Fibroblast of gingiva (primary cell): ENCODE data around the gene ACTC1.

ENCODE experiments used
- DNase-seq: peaks from one replicate; pipeline ENCODE4 v3.0.0-alpha.2; 2011; ENCODE audit warnings: low read depth

ACTC1 gene

GRCh38 chr15:34757262-34757661 is 38.1 kb downstream of the ACTC1 start:
- DNase-seq = no peak

GRCh38 chr15:34755419-34755773 is 40.0 kb downstream of the ACTC1 start:
- no peak for DNase-seq

DNA sequence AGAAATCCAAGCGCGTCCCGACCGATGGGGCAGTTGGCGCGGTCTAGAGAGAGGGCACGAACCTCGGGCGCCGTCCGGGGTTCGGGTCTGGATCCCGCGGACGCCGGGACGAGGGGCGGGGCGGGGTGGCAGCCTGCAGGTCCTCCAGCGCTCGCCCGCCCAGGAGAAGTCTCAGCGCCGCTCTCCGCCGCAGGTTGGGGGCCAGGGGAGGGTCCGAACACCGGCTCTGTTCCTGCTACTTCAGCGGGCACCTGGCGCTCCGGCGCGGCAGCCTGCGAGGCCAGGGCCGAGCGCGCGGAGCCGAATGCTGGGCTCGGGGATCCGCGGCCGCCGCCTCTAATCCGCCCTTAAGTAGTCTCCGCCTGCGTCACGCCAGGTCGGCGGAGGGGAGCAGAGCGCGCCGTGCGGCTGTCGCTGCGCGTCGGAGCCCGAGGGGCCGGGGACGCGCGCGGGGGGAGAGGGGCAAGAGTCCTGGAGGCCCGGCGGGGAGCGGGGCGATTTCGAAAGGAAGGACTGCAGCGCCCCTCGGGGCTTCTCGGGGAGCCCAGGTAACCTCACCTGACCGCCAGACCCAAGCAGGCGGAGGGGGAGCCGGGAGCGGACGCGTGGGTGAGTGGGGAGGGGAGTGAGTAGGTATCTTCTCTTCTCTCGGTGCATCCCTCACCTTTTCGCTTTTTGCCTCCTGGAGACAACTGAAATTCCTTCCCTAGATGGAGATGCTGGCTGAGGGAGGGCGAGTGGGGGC is 40.5 kb downstream of the ACTC1 start, which contains the start of gene GJD2:
TSS of gene GJD2 (minus strand) at position 325 of the 745 bp plus-strand sequence. CDS start 510 bp downstream, outside the sequence.
- DNase-seq = no peak

DNA sequence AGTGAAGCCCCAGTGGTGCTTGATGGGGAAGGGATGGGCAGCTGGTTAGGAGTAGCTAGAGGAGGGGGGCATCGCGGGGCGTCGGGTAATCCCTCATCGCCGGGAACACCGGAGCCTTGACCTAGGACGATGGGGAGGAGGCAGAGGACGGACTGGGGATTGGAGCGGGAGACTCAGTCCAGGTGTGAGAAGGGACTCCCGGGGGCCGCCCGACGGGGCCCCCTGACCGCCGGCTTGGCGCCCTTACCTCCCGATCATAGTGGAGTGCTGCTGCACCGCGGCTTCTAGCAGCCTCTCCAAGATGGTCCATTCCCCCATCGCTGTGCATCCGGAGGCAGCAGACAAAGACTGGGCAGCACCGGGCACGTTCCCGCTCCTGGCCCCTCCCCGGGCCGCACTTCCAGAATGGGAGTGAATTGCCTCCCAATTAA is 41.2 kb downstream of the ACTC1 start:
- DNase-seq = no peak

DNA sequence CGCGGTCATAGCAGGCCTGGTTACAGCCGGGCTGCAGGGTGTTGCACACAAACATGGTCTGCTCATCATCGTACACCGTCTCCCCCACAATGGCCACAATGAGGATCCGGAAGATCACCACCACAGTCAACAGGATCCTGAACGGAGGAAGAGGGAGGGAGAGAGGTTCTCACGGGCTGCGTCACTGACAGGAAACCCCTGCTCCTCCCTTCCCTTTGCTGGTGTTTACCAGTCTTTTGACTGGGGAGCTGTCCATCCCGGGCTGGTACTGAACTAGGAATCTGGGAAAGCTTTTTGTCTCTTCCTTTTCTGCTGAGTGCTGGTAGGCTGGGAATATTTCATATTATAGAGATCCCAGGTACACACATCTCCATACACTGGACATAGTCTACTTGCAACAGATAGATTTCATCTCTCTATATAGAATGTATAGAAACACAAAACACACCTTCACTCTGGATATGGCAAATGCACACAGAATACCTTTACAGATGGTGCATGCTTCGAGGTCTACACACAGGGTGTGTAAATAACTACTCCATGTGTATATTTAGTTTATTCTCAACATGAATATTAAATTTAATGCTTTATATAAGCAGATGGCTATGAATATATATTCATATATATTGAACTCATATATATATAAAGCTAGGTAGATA is 42.0 kb downstream of the ACTC1 start:
- DNase-seq = peak; percentile 23

GRCh38 chr15:34749691-34750090 is 45.7 kb downstream of the ACTC1 start:
- DNase-seq = no peak
